HepG2 (cell line): ENCODE data around the gene CCDC69. TPM values are rescaled to one million over a fixed set of nuclear protein-coding genes. Genes with fewer than 3 reads are reported as not detected.

Source experiments
- AKNA ChIP-seq: sonication (generic); formaldehyde crosslinking; IDR thresholded peaks from 2 replicates; pipeline ENCODE4 v1.4.0; 2020; ENCODE audit warnings: missing genetic modification reagents, borderline replicate concordance
- FOSL2 ChIP-seq: sonication (generic); formaldehyde crosslinking; IDR thresholded peaks from 2 replicates; pipeline ENCODE4 v1.4.0; 2020; ENCODE audit warnings: missing genetic modification reagents
- GATA4 ChIP-seq: sonication (generic); IDR thresholded peaks from 2 replicates; pipeline ENCODE4 v1.6.1; 2016; ENCODE audit warnings: antibody characterized with exemption, low read depth, borderline replicate concordance
- GLI4 ChIP-seq: sonication (generic); formaldehyde crosslinking; IDR thresholded peaks from 2 replicates; pipeline ENCODE4 v1.5.1; 2020; ENCODE audit warnings: missing genetic modification reagents, mild to moderate bottlenecking, moderate library complexity, borderline replicate concordance
- HDAC1 ChIP-seq: sonication (generic); formaldehyde crosslinking; IDR thresholded peaks from 2 replicates; pipeline ENCODE4 v1.5.1; 2020; ENCODE audit warnings: mild to moderate bottlenecking, missing genetic modification reagents
- MED1 ChIP-seq: sonication (generic); formaldehyde crosslinking; IDR thresholded peaks from 2 replicates; pipeline ENCODE4 v1.4.0; 2020; ENCODE audit warnings: missing genetic modification reagents
- POLR2AphosphoS5 ChIP-seq: IDR thresholded peaks from 2 replicates; pipeline ENCODE4 v1.6.1; 2012; ENCODE audit warnings: low read depth, low read length
- PRMT3 ChIP-seq: sonication (generic); formaldehyde crosslinking; IDR thresholded peaks from 2 replicates; pipeline ENCODE4 v1.8.1; 2022; ENCODE audit warnings: low read depth, mild to moderate bottlenecking, moderate library complexity, missing genetic modification reagents, borderline replicate concordance
- SAFB2 ChIP-seq: sonication (generic); formaldehyde crosslinking; IDR thresholded peaks from 2 replicates; pipeline ENCODE4 v1.5.1; 2020; ENCODE audit warnings: missing genetic modification reagents, low read depth, mild to moderate bottlenecking, borderline replicate concordance
- SP5 ChIP-seq: IDR thresholded peaks from 2 replicates; pipeline ENCODE4 v1.6.1; 2016; ENCODE audit warnings: low read depth, borderline replicate concordance
- SRSF1 ChIP-seq: fragments of 200-400 bp; formaldehyde crosslinking; optimal IDR thresholded peaks from 2 replicates; pipeline ENCODE3; 2017; ENCODE audit warnings: mild to moderate bottlenecking, low read depth, low read length, moderate library complexity
- STAT5B ChIP-seq: sonication (generic); formaldehyde crosslinking; IDR thresholded peaks from 2 replicates; pipeline ENCODE4 v1.4.0; 2020; ENCODE audit warnings: missing genetic modification reagents
- YY1 ChIP-seq: IDR thresholded peaks from 2 replicates; pipeline ENCODE4 v1.6.1; 2011; ENCODE audit warnings: low read length, low read depth, moderate library complexity, mild to moderate bottlenecking; ENCODE audit not compliant: insufficient read depth, insufficient replicate concordance
- ZFP91 ChIP-seq: sonication (generic); formaldehyde crosslinking; IDR thresholded peaks from 2 replicates; pipeline ENCODE4 v1.9.0; 2022; ENCODE audit warnings: missing genetic modification reagents, mild to moderate bottlenecking, borderline replicate concordance
- ZNF335 ChIP-seq: sonication (generic); formaldehyde crosslinking; IDR thresholded peaks from 2 replicates; pipeline ENCODE4 v1.4.0; 2020; ENCODE audit warnings: missing genetic modification reagents
- ZNF572 ChIP-seq: sonication (generic); formaldehyde crosslinking; IDR thresholded peaks from 2 replicates; pipeline ENCODE4 v1.5.1; 2020; ENCODE audit warnings: mild to moderate bottlenecking, missing genetic modification reagents
- polyA plus RNA-seq, 8 experiments: library from polyadenylated mRNA; depleted of rRNA in 3 of 8; stranded (reverse) in 7 of 8; unstranded in 1 of 8; fragments of >200 nt; fragmentation: Illumina TruSeq in 4 of 8; extraction: Trizol in 4 of 8; gene quantifications; 2 replicates each; pipeline versions ENCODE4 v1.2.1 to v1.2.3, GENCODE V29; 2011 to 2016; ENCODE audit warnings: low read depth in 4 of 8, missing spikeins in 1 of 8, mixed read lengths in 1 of 8; ENCODE audit not compliant: insufficient read depth in 1 of 8
- total RNA-seq, 5 experiments: library from RNA; depleted of rRNA; stranded (reverse); fragments of >200 nt; fragmentation: Illumina TruSeq; extraction: Trizol; gene quantifications; 2 replicates each; pipeline ENCODE4 v1.2.3, GENCODE V29; 2016; ENCODE audit warnings: low read depth in 1 of 5
- TF ChIP-seq, protein P1 (sequence below): IDR thresholded peaks from 2 replicates; pipeline ENCODE4 v1.6.1; 2016; ENCODE audit warnings: low read depth
- TF ChIP-seq, protein P2 (sequence below): sonication (generic); IDR thresholded peaks from 2 replicates; pipeline ENCODE4 v1.6.1; 2016; ENCODE audit warnings: low read depth, borderline replicate concordance

CCDC69 gene
- total and polyA plus RNA-seq, 2 of the 13 experiments (the other 11 are each of a cell fraction or from before 2014, with no cell fraction given) = 12.2 to 45.2 TPM

DNA sequence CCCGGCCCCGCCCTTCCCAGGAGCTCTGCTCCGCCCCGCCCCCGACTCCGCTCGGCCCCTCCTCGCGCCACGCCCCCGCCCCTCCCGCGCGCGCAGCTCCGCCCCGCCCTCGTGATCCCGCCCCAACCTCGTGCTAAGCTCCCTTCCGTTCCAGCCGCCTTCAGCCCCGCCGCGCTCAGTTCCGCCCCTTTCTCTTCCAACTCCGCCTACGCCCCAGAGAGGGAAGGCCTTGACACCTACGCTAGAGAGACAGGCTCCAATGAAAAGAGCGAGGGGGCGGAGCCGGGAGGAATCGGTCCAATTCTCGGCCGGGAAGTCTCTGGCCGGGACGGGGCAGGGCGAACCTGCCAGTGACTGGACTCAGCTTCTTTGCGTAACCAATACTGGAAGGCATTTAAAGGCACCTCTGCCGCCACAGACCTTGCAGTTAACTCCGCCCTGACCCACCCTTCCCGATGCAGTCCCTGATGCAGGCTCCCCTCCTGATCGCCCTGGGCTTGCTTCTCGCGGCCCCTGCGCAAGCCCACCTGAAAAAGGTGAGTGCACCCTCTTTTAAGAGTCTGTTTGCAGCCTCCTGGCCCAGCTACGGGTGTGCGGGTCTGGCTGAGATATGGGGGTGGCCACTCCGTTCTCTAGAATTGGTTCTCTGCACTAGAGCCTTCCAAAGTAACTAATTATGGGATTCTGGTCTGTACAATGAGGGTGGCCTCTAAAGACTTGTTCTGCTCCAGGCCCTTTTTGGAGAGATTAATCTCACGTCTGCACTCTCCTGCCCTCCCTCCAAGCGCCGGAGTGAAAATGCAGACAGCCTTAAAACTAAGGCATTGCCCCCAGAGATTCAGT is 29.1 kb upstream of the CCDC69 start, which contains the start of gene GM2A (continued):
- TF ChIP-seq YY1 = no peak
- TF ChIP-seq SRSF1 = no peak
- TF ChIP-seq GLI4 (CRISPR knock-in tag) = no peak
- peak; percentile 92 for TF ChIP-seq POLR2AphosphoS5
- TF ChIP-seq ZNF572 (CRISPR knock-in tag) = 0 out of 2 replicates have a peak, but pooled peaks have one; percentile 25
- TF ChIP-seq SAFB2 (CRISPR knock-in tag) = no peak
- peak; percentile 72 for TF ChIP-seq SP5 (CRISPR knock-in tag)
- no peak for TF ChIP-seq AKNA (CRISPR knock-in tag)
- peak; percentile 59 for TF ChIP-seq FOSL2 (CRISPR knock-in tag)
- TF ChIP-seq ZFP91 = peak; percentile 99
- TF ChIP-seq GATA4 = peak; percentile 44; the same call in 1 of the 2 replicates
- peak; percentile 20; the same call in 1 of the 2 replicates for TF ChIP-seq MED1 (CRISPR knock-in tag)
- TF ChIP-seq PRMT3 = no peak
- TF ChIP-seq STAT5B = no peak
- 0 out of 2 replicates have a peak, but pooled peaks have one; percentile 2 for TF ChIP-seq HDAC1
- TF ChIP-seq, protein P1, sequence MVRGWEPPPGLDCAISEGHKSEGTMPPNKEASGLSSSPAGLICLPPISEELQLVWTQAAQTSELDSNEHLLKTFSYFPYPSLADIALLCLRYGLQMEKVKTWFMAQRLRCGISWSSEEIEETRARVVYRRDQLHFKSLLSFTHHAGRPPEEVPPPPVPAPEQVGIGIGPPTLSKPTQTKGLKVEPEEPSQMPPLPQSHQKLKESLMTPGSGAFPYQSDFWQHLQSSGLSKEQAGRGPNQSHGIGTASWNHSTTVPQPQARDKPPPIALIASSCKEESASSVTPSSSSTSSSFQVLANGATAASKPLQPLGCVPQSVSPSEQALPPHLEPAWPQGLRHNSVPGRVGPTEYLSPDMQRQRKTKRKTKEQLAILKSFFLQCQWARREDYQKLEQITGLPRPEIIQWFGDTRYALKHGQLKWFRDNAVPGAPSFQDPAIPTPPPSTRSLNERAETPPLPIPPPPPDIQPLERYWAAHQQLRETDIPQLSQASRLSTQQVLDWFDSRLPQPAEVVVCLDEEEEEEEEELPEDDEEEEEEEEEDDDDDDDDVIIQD (CRISPR knock-in tag) = no peak; the same call in 1 of the 2 replicates
- no peak; the same call in 1 of the 2 replicates for TF ChIP-seq ZNF335
- TF ChIP-seq, protein P2, sequence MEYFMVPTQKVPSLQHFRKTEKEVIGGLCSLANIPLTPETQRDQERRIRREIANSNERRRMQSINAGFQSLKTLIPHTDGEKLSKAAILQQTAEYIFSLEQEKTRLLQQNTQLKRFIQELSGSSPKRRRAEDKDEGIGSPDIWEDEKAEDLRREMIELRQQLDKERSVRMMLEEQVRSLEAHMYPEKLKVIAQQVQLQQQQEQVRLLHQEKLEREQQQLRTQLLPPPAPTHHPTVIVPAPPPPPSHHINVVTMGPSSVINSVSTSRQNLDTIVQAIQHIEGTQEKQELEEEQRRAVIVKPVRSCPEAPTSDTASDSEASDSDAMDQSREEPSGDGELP = no peak
